PC-3 (cell line): Measurements from ENCODE around the gene FER1L5. TPM values are rescaled to one million over a fixed set of nuclear protein-coding genes. Genes with fewer than 3 reads are reported as not detected.

Experiments used
- ATAC-seq: fragments of 200-7000 bp; cut with Tn5 transposase; 2 replicates; pipeline ENCODE4 v1.9.1; 2020; ENCODE audit warnings: mild to moderate bottlenecking, moderate library complexity
- BruUV-seq: library from RNA; stranded (reverse); fragments of 400-500 nt; replicated peaks from 2 replicates; lab custom pipeline; 2021; lab: Mats Ljungman, UMichigan
- CTCF ChIA-PET: fragments of 300-600 bp; sonication (Branson Sonifier 250); formaldehyde crosslinking; loops from one replicate; lab custom pipeline; 2022; ENCODE audit warnings: antibody characterized with exemption; lab: Charles Lee
- POLR2A ChIA-PET: fragments of 300-600 bp; sonication (Branson Sonifier 250); formaldehyde crosslinking; loops from one replicate; lab custom pipeline; 2022; ENCODE audit warnings: antibody characterized with exemption; ENCODE audit not compliant: unreplicated experiment; lab: Charles Lee
- DNase-seq: peaks from one replicate; pipeline ENCODE4 v3.0.0-alpha.2; 2015
- H2AFZ ChIP-seq: fragments of 300-600 bp; sonication (generic); 2 replicates; pipeline ENCODE4 v1.6.0; 2016; ENCODE audit warnings: antibody characterized with exemption, low read length
- H3F3A ChIP-seq: fragments of 300-600 bp; sonication (generic); one replicate; pipeline ENCODE4 v1.6.0; 2017; ENCODE audit warnings: antibody characterized with exemption, low read length, control low read depth, mild to moderate bottlenecking; ENCODE audit not compliant: unreplicated experiment
- H3K27ac ChIP-seq: fragments of 300-600 bp; sonication (generic); 2 replicates; pipeline ENCODE4 v1.5.1; 2016; ENCODE audit warnings: mild to moderate bottlenecking, low read length
- H3K27me3 ChIP-seq: fragments of 300-600 bp; sonication (generic); 2 replicates; pipeline ENCODE4 v1.6.1; 2016; ENCODE audit warnings: low read length, mixed read lengths
- H3K36me3 ChIP-seq: fragments of 300-600 bp; sonication (generic); 2 replicates; pipeline ENCODE4 v1.6.1; 2016; ENCODE audit warnings: low read depth, mixed run types, low read length, mixed read lengths
- H3K4me1 ChIP-seq: fragments of 300-600 bp; sonication (generic); 2 replicates; pipeline ENCODE4 v1.5.1; 2016; ENCODE audit warnings: low read length; ENCODE audit not compliant: insufficient read depth
- H3K4me2 ChIP-seq: fragments of 300-600 bp; sonication (generic); 2 replicates; pipeline ENCODE4 v1.6.0; 2016; ENCODE audit warnings: low read length
- H3K4me3 ChIP-seq: fragments of 300-600 bp; sonication (generic); 2 replicates; pipeline ENCODE4 v1.5.1; 2016; ENCODE audit warnings: mild to moderate bottlenecking, low read length, mixed read lengths
- H3K79me2 ChIP-seq: fragments of 300-600 bp; sonication (generic); 2 replicates; pipeline ENCODE4 v1.6.1; 2017; ENCODE audit warnings: low read length, mixed read lengths
- H3K9ac ChIP-seq: fragments of 300-600 bp; sonication (generic); 2 replicates; pipeline ENCODE4 v1.6.0; 2016; ENCODE audit warnings: mild to moderate bottlenecking, low read length
- H3K9me2 ChIP-seq: fragments of 300-600 bp; sonication (generic); replicated peaks from 2 replicates; pipeline ENCODE4 v1.6.1; 2016; ENCODE audit warnings: mixed run types, low read length, mixed read lengths
- H3K9me3 ChIP-seq: fragments of 300-600 bp; sonication (generic); 2 replicates; pipeline ENCODE4 v1.6.1; 2016; ENCODE audit warnings: low read length, mixed read lengths
- H4K20me1 ChIP-seq: fragments of 300-600 bp; sonication (generic); 2 replicates; pipeline ENCODE4 v1.6.1; 2016; ENCODE audit warnings: low read length, mixed read lengths
- CTCF ChIP-seq: fragments of 300-600 bp; sonication (generic); conservative IDR thresholded peaks from 2 replicates; pipeline ENCODE4 v1.5.1; 2017; ENCODE audit warnings: antibody characterized with exemption, low read depth, mild to moderate bottlenecking, low read length
- EZH2 ChIP-seq: fragments of 300-600 bp; sonication (generic); IDR thresholded peaks from one replicate; pipeline ENCODE4 v1.6.1; 2017; ENCODE audit warnings: antibody characterized with exemption, mild to moderate bottlenecking, low read length; ENCODE audit not compliant: unreplicated experiment
- EZH2phosphoT487 ChIP-seq: fragments of 300-600 bp; sonication (generic); IDR thresholded peaks from 2 replicates; pipeline ENCODE4 v1.6.1; 2018; ENCODE audit warnings: mild to moderate bottlenecking, antibody characterized with exemption, low read length, borderline replicate concordance
- intact Hi-C: fragments of 100-400 bp; cut with micrococcal nuclease; formaldehyde crosslinking; loops from 2 replicates; pipeline ENCODE4 v1.9.0; 2023
- total RNA-seq: library from RNA; depleted of rRNA; stranded (reverse); fragments of >200 nt; gene quantifications from 2 replicates; pipeline ENCODE4 v1.2.3, GENCODE V29; 2014

Gene FER1L5
- total RNA-seq, 1 experiment from 2014 or later = not detected

DNA sequence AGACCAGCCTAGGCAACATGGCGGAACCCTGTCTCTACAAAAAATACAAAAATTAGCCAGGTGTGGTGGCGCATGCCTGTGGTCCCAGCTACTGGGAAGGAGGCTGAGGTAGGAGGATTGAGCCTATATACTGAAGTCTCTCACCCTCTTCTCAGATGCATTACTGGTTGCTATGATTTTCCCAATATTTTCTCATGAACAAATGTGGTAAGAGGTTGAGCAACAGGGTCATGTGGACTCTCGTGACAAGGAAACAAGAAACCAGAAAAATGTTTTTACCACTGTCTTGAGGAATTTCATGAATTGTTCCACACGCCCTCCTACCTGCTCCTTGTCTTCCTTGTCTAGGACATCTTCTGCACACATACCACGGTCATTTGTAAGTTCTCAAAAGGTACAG lies 84.9 kb downstream of the FER1L5 start:
- Histone ChIP-seq H3K36me3 (no peaks in the 10 kb centered on the region; the same call in 1 of the 2 replicates), H3K27ac (no peak overlapping the region), H3K9ac (no peak overlapping the region), H3K4me1 (no peaks in the 10 kb centered on the region), H3K9me2 (no peaks in the 10 kb centered on the region), H2AFZ (no peak overlapping the region), H3K79me2 (no peaks in the 10 kb centered on the region), H3K4me2 (no peak overlapping the region), H3K9me3 (no peaks in the 10 kb centered on the region), H4K20me1 (no peaks in the 10 kb centered on the region), H3F3A (no peaks in the 10 kb centered on the region), H3K4me3 (no peak overlapping the region), H3K27me3 (no peaks in the 10 kb centered on the region)
- ChIA-PET POLR2A (no interaction called here), CTCF (no interaction called here)
- BruUV-seq = no TSS peak
- no peak for TF ChIP-seq CTCF
- TF ChIP-seq EZH2 = no peak
- no peak for TF ChIP-seq EZH2phosphoT487
- DNase-seq = no peak
- no peak for ATAC-seq
- intact Hi-C loops = no loop called here

DNA sequence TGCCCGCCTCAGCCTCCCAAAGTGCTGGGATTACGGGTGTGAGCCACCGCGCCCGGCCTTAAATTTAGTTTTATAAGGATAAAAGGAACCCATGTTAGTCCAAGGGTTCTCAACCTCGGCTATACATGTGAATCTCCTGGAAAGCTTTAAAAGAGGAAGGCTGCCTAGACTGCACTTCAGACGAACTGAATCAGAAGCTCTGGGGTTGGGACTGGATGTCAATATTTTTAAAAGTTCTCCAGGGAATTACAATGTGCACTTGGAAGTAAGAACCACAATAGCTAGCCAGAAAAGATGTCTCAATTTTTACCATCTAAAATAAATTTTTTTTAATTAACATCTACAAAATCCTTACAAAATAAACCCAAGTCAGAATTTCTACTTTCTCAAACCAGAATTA lies 87.2 kb downstream of the FER1L5 start:
- intact Hi-C loops = no loop called here
- no peak overlapping the region for H3K9ac ChIP-seq
- H3K27me3 ChIP-seq = no peaks in the 10 kb centered on the region
- H3K4me2 ChIP-seq = no peak overlapping the region
- no peaks in the 10 kb centered on the region for H3K9me3 ChIP-seq
- ATAC-seq = no peak
- BruUV-seq = no TSS peak
- TF ChIP-seq CTCF = no peak
- no peak for TF ChIP-seq EZH2
- no peak for TF ChIP-seq EZH2phosphoT487
- H3K9me2 ChIP-seq = no peaks in the 10 kb centered on the region
- H3F3A ChIP-seq = no peaks in the 10 kb centered on the region
- POLR2A ChIA-PET = no interaction called here
- no peak overlapping the region for H2AFZ ChIP-seq
- peaks cover 12% of the 10 kb centered on the region; the same call in 1 of the 2 replicates for H3K36me3 ChIP-seq
- H3K4me1 ChIP-seq = no peaks in the 10 kb centered on the region
- no peak for DNase-seq
- H3K27ac ChIP-seq = no peak overlapping the region
- CTCF ChIA-PET = interaction anchor here (0.7 kb wide), 1 partner anchor 150 kb away, joined by 3 read pairs; no protein-coding TSS in a partner anchor
- no peaks in the 10 kb centered on the region for H4K20me1 ChIP-seq
- H3K79me2 ChIP-seq = no peaks in the 10 kb centered on the region
- no peak overlapping the region for H3K4me3 ChIP-seq

- H3K27me3 ChIP-seq = no peaks in the 10 kb centered on the region
- ChIA-PET POLR2A (no interaction called here), CTCF (no interaction called here)
- TF ChIP-seq EZH2phosphoT487 (no peak), CTCF (no peak), EZH2 (no peak)
- peaks cover 12% of the 10 kb centered on the region; the same call in 1 of the 2 replicates for H3K36me3 ChIP-seq
- DNase-seq = no peak
- H4K20me1 ChIP-seq = no peaks in the 10 kb centered on the region
- BruUV-seq = no TSS peak
- ATAC-seq = peak; percentile 29; the same call in 1 of the 2 replicates
- no peak overlapping the region for H3K9ac ChIP-seq
- H3K4me2 ChIP-seq = no peak overlapping the region
- intact Hi-C loops = no loop called here
- H3K27ac ChIP-seq = no peak overlapping the region
- H3K9me2 ChIP-seq = no peaks in the 10 kb centered on the region
- no peak overlapping the region for H3K4me3 ChIP-seq
- H3K4me1 ChIP-seq = no peaks in the 10 kb centered on the region
- H3K9me3 ChIP-seq = no peaks in the 10 kb centered on the region
- H3F3A ChIP-seq = no peaks in the 10 kb centered on the region
- no peak overlapping the region for H2AFZ ChIP-seq
- H3K79me2 ChIP-seq = no peaks in the 10 kb centered on the region
These were observed 87.6 kb downstream of the FER1L5 start for GRCh38 chr2:96730212-96730611.
